Activated CD4-positive, alpha-beta T cell treated with anti-CD3 and anti-CD28 coated beads, Interleukin-2, amount 10 ng/mL, durations not matched to agents 24 days and 14 days (primary cell): ENCODE data around the gene SF3A1. TPM values are rescaled to one million over a fixed set of nuclear protein-coding genes. Genes with fewer than 3 reads are reported as not detected.
"Not testable (repeated sequence)": the region's sequence is repeated elsewhere in the genome, so short reads cannot be mapped to it uniquely, and the experiment has no call there.

ENCODE experiments used
- DNase-seq: peaks from one replicate; pipeline ENCODE4 v3.0.0; 2022
- H3K27ac Mint-ChIP-seq: one replicate; pipeline ENCODE4 v1.8.0; 2022; ENCODE audit warnings: mild to moderate bottlenecking, mixed read lengths
- H3K27me3 Mint-ChIP-seq: one replicate; pipeline ENCODE4 v1.8.0; 2022; ENCODE audit warnings: mixed read lengths
- H3K36me3 Mint-ChIP-seq: one replicate; pipeline ENCODE4 v1.8.0; 2022; ENCODE audit warnings: low read depth, mild to moderate bottlenecking, mixed read lengths
- H3K4me1 Mint-ChIP-seq: one replicate; pipeline ENCODE4 v1.8.0; 2021; ENCODE audit warnings: mixed read lengths
- H3K4me3 Mint-ChIP-seq: one replicate; pipeline ENCODE4 v1.8.0; 2022; ENCODE audit warnings: mild to moderate bottlenecking, moderate library complexity, mixed read lengths
- H3K9me3 Mint-ChIP-seq: one replicate; pipeline ENCODE4 v1.8.0; 2021; ENCODE audit warnings: mixed read lengths
- intact Hi-C: fragments of 100-400 bp; cut with micrococcal nuclease; formaldehyde crosslinking; loops from one replicate; pipeline ENCODE4 v1.15.1; 2023
- total RNA-seq: library from RNA; stranded (reverse); gene quantifications from 2 replicates; pipeline ENCODE4 v1.2.3, GENCODE V29; 2022

The SF3A1 gene
- total RNA-seq, 1 donor from 2014 or later: 319 TPM

DNA sequence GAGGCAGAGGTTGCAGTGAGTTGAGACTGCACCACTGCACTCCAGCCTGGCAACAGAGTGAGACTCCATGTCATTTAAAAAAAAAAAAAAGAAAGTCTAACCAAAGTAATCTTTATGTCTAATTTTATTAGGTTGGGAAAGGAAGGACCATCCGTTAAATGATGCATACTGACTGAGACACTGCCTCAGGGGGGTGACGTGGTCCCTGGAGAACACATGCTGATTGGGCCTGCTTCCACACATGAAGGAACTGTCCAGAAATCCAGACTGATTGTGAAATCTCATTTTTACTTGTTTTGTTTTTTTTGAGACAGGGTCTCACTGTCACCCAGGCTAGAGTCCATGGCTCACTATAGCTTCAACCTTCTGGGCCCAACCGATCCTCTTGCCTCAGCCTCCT, 5.5 kb downstream of the SF3A1 start:
- intact Hi-C loops: no loop called here
- Mint-ChIP-seq H3K27ac (no peak overlapping the region), H3K9me3 (no peaks in the 10 kb centered on the region), H3K4me1 (peaks cover 49% of the 10 kb centered on the region), H3K27me3 (no peaks in the 10 kb centered on the region), H3K36me3 (peaks cover 71% of the 10 kb centered on the region), H3K4me3 (no peak overlapping the region)
- no peak for DNase-seq

DNA sequence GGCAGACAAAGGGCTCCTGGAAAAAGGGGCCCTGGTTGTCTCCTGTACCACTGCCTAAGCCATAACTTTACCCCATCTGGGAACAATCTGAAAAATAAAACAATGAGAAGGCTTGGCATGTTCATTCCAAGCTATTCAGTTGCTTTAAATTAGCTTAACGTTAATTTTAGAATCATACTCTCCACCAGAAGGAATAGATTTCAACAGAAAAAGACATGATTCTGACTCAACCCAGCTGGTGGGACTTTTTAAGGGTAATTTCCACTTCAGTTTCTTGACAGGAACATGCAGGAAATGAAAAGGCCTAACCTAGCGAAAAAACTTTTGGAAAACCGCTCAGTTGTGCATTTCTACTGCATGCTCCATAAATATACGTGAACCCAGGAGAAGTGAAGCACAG, 7.9 kb downstream of the SF3A1 start:
- intact Hi-C loops: no loop called here
- peaks cover 77% of the 10 kb centered on the region for H3K36me3 Mint-ChIP-seq
- H3K9me3 Mint-ChIP-seq: no peaks in the 10 kb centered on the region
- H3K4me3 Mint-ChIP-seq: peak overlapping the region; percentile 25
- H3K27ac Mint-ChIP-seq: peak overlapping the region; percentile 83
- peaks cover 37% of the 10 kb centered on the region for H3K4me1 Mint-ChIP-seq
- no peak for DNase-seq
- H3K27me3 Mint-ChIP-seq: no peaks in the 10 kb centered on the region

GRCh38 chr22:30348404-30348803, 8.3 kb downstream of the SF3A1 start:
- H3K36me3 Mint-ChIP-seq: peaks cover 77% of the 10 kb centered on the region
- no peaks in the 10 kb centered on the region for H3K27me3 Mint-ChIP-seq
- no peak for DNase-seq
- peak overlapping the region; percentile 25 for H3K4me3 Mint-ChIP-seq
- peaks cover 35% of the 10 kb centered on the region for H3K4me1 Mint-ChIP-seq
- intact Hi-C loops: no loop called here
- H3K9me3 Mint-ChIP-seq: no peaks in the 10 kb centered on the region
- peak overlapping the region; percentile 83 for H3K27ac Mint-ChIP-seq

DNA sequence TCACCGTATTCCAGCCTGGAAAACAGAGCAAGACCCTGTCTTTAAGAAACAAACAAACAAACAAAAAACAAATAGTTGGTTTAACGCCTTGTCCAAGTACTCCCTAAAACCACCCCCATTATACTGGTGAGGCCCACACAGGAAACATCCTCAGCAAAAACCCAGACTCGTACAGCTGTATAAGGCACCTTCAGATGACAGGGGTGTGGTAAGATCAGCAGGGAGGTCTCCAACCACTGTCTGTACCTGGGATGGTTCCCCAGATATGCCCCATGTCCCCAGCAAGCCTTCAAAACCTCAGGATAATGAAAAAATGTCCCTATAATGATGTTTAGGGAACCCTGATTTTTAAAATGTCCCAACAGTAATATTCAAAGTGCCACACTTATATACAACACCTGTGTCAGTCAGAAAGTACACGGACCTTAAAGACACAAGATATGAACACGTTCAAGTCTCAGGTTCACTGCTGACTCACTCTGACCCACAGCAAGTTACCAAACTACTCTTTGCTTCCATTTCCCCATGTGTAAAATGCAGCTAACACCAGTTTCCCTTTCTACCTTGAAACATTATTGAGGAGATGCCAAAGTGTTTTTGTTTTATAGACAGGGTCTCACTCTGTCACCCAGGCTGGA, 9.3 kb downstream of the SF3A1 start:
- Mint-ChIP-seq H3K4me1 (peaks cover 35% of the 10 kb centered on the region), H3K27me3 (no peaks in the 10 kb centered on the region), H3K36me3 (peaks cover 77% of the 10 kb centered on the region), H3K4me3 (peak overlapping the region; percentile 36), H3K27ac (peak overlapping the region; percentile 87), H3K9me3 (no peaks in the 10 kb centered on the region)
- intact Hi-C loops: no loop called here
- no peak for DNase-seq

- Mint-ChIP-seq H3K27ac (peak overlapping the region; percentile 48), H3K4me1 (peaks cover 22% of the 10 kb centered on the region), H3K27me3 (no peaks in the 10 kb centered on the region), H3K36me3 (peaks cover 74% of the 10 kb centered on the region), H3K9me3 (no peaks in the 10 kb centered on the region), H3K4me3 (no peak overlapping the region)
- DNase-seq: no peak
- intact Hi-C loops: loop anchor here (1.0 kb wide), 1 partner anchor 9 kb away; no protein-coding TSS in a partner anchor
Observed at GRCh38 chr22:30344447-30345200, 12.1 kb downstream of the SF3A1 start.

GRCh38 chr22:30340911-30341685, 15.6 kb downstream of the SF3A1 start:
- no peaks in the 10 kb centered on the region for H3K9me3 Mint-ChIP-seq
- no peak overlapping the region for H3K4me3 Mint-ChIP-seq
- H3K4me1 Mint-ChIP-seq: peaks cover 7% of the 10 kb centered on the region
- no peaks in the 10 kb centered on the region for H3K27me3 Mint-ChIP-seq
- H3K36me3 Mint-ChIP-seq: peaks cover 83% of the 10 kb centered on the region
- H3K27ac Mint-ChIP-seq: no peak overlapping the region
- intact Hi-C loops: no loop called here
- no peak for DNase-seq

DNA sequence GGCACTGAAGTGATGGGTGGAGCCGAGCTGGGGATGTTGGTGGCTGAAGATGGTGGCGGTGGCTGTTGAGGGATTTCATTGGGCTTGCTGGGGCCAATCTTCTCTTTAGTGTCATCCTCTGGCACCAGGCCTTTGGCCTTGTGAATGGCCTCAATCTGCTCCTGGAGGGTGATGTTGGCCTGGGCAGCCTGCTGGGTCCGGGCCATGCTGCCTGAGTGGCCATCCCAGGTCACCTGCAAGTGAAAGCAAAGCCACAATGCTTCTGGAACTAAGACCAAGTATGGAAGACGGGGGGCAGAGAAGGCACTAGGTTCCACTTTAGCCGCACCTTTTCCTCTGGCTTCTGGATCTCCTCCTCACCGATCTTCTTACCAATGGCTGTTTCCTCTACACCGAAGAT, 17.9 kb downstream of the SF3A1 start:
- intact Hi-C loops: no loop called here
- Mint-ChIP-seq H3K27me3 (no peaks in the 10 kb centered on the region), H3K4me1 (peaks cover 18% of the 10 kb centered on the region), H3K36me3 (peaks cover 86% of the 10 kb centered on the region), H3K9me3 (no peaks in the 10 kb centered on the region), H3K27ac (peak overlapping the region; percentile 16), H3K4me3 (no peak overlapping the region)
- DNase-seq: no peak

- H3K4me3 Mint-ChIP-seq, DNase-seq, H3K27me3 Mint-ChIP-seq, H3K9me3 Mint-ChIP-seq, intact Hi-C loops: not testable (repeated sequence)
- Mint-ChIP-seq H3K4me1 (peaks cover 22% of the 10 kb centered on the region), H3K27ac (peak overlapping the region; percentile 16), H3K36me3 (peaks cover 87% of the 10 kb centered on the region)
Observed at GRCh38 chr22:30338341-30338740, 18.4 kb downstream of the SF3A1 start.

GRCh38 chr22:30337461-30337778, 19.3 kb downstream of the SF3A1 start:
- H3K9me3 Mint-ChIP-seq: no peaks in the 10 kb centered on the region
- peaks cover 32% of the 10 kb centered on the region for H3K4me1 Mint-ChIP-seq
- H3K4me3 Mint-ChIP-seq: no peak overlapping the region
- no peak overlapping the region for H3K27ac Mint-ChIP-seq
- no peak for DNase-seq
- H3K27me3 Mint-ChIP-seq: no peaks in the 10 kb centered on the region
- intact Hi-C loops: no loop called here
- peaks cover 91% of the 10 kb centered on the region for H3K36me3 Mint-ChIP-seq

- Mint-ChIP-seq H3K9me3 (no peaks in the 10 kb centered on the region), H3K4me3 (no peak overlapping the region)
- intact Hi-C loops: no loop called here
Observed at GRCh38 chr22:30336752-30337460, 19.8 kb downstream of the SF3A1 start.

GRCh38 chr22:30335236-30335635, 21.5 kb downstream of the SF3A1 start:
- Mint-ChIP-seq H3K27ac (peak overlapping the region; percentile 83), H3K4me3 (peak overlapping the region; percentile 45), H3K36me3 (peaks cover 83% of the 10 kb centered on the region), H3K27me3 (no peaks in the 10 kb centered on the region), H3K9me3 (no peaks in the 10 kb centered on the region), H3K4me1 (peaks cover 37% of the 10 kb centered on the region)
- no peak for DNase-seq
- intact Hi-C loops: loop anchor here (1.0 kb wide), 1 partner anchor 10 kb away; no protein-coding TSS in a partner anchor

More at GRCh38 chr22:30336752-30337460, 19.8 kb downstream of the SF3A1 start:
- DNase-seq: no peak
- Mint-ChIP-seq H3K27ac (no peak overlapping the region), H3K36me3 (peaks cover 89% of the 10 kb centered on the region), H3K27me3 (no peaks in the 10 kb centered on the region), H3K4me1 (peaks cover 35% of the 10 kb centered on the region)

DNA sequence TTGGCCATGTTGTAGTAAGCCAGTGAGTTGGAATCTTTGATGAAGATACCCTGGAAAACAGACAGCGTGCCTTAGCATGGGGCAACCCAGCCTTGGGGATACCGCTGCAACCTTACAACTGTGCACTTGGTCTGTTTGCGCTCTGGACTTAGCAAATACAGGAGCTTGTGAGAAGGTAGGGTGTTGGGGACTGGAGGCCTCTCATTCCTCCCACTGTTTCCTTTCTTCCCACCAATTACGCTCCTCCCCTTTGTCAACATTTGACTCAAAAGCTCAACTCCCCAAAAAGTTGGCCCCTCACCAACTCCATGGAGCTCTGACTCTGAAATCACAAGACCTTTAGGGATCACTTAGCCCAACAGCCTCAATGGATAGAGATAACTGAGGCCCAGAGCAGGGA, 22.0 kb downstream of the SF3A1 start:
- H3K36me3 Mint-ChIP-seq: peaks cover 82% of the 10 kb centered on the region
- peaks cover 37% of the 10 kb centered on the region for H3K4me1 Mint-ChIP-seq
- DNase-seq: no peak
- no peaks in the 10 kb centered on the region for H3K9me3 Mint-ChIP-seq
- H3K27me3 Mint-ChIP-seq: no peaks in the 10 kb centered on the region
- intact Hi-C loops: loop anchor here (1.0 kb wide), 1 partner anchor 11 kb away; no protein-coding TSS in a partner anchor
- peak overlapping the region; percentile 45 for H3K4me3 Mint-ChIP-seq
- peak overlapping the region; percentile 83 for H3K27ac Mint-ChIP-seq

DNA sequence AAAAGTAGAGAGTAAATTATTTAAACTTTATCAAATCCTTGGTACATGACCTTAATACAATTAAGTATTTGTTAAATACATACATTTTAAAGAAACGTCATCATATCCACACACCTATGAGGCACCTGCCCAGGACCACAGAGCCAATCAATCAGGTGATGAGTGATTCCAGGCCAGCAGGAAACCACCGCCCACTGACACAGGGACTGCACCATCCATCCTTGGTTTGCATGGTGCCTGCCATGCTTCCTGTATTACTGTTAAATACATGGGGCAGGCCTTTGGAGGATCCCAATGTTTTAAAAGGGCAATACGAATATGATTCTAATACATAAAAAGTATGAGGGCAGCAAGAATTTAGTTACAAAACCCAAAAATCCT, 23.0 kb downstream of the SF3A1 start:
- Mint-ChIP-seq H3K36me3 (peaks cover 74% of the 10 kb centered on the region), H3K27me3 (no peaks in the 10 kb centered on the region), H3K4me3 (peak overlapping the region; percentile 34), H3K4me1 (peaks cover 37% of the 10 kb centered on the region), H3K27ac (peak overlapping the region; percentile 87), H3K9me3 (no peaks in the 10 kb centered on the region)
- DNase-seq: no peak
- intact Hi-C loops: no loop called here
